RWPE1 (cell line): Measurements from ENCODE around the gene DNM3.

ENCODE experiments used
- CTCF ChIA-PET: fragments of 350-600 bp; sonication (Branson Sonifier 250); formaldehyde crosslinking; extraction: SDS; loops from one replicate; lab custom pipeline; 2021; lab: Yijun Ruan, JAX
- POLR2A ChIA-PET: fragments of 400-600 bp; formaldehyde crosslinking; extraction: SDS; loops from one replicate; lab custom pipeline; 2020; ENCODE audit warnings: antibody characterized with exemption; ENCODE audit not compliant: low non-redundant PET; lab: Yijun Ruan, JAX
- DNase-seq: peaks from one replicate; pipeline ENCODE4 v3.0.0; 2012; ENCODE audit warnings: low spot score
- H3K27ac ChIP-seq: fragments of 450-650 bp; 2 replicates; pipeline ENCODE4 v1.5.1; 2017
- CTCF ChIP-seq: fragments of 450-650 bp; conservative IDR thresholded peaks from 2 replicates; pipeline ENCODE4 v1.5.1; 2017; ENCODE audit warnings: low read depth, mild to moderate bottlenecking

DNM3 gene

DNA sequence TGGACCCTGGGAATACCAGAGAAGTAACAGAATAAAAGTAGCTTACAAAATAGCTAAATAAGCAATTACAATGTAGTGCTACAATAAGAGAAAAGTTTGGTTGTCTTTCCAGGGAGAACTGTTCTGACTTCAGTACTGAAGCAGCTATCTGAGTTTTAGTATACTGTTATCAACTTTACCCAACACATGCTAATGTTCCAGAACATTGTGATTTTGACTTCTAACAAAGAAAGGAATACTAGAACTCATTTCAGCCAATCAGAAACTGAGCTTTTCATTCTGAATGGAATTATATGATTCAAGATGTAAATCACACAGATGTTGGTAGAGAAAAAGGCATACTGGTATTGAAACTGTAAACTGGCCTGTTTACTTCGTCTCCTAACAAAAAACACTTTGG is 579.1 kb downstream of the DNM3 start, which contains the start of gene C1orf105:
TSS of gene C1orf105 (plus strand) at position 301 of the 400 bp plus-strand sequence. CDS start 201 bp downstream, outside the sequence.
- no peak for TF ChIP-seq CTCF
- DNase-seq: no peak
- ChIA-PET POLR2A (no interaction called here), CTCF (interaction anchor here (0.6 to 0.8 kb wide), 6 partner anchors 9 to 645 kb away, joined by 3 to 4 read pairs (median 4); no protein-coding TSS in a partner anchor)
- no peak within 1 kb of the TSS for H3K27ac ChIP-seq

GRCh38 chr1:172421974-172422604 is 580.8 kb downstream of the DNM3 start:
- CTCF ChIA-PET: interaction anchor here (0.6 kb wide), 1 partner anchor 298 kb away, joined by 3 read pairs; no protein-coding TSS in a partner anchor
- POLR2A ChIA-PET: no interaction called here
- H3K27ac ChIP-seq: no peak overlapping the region
- DNase-seq: no peak
- TF ChIP-seq CTCF: no peak

DNA sequence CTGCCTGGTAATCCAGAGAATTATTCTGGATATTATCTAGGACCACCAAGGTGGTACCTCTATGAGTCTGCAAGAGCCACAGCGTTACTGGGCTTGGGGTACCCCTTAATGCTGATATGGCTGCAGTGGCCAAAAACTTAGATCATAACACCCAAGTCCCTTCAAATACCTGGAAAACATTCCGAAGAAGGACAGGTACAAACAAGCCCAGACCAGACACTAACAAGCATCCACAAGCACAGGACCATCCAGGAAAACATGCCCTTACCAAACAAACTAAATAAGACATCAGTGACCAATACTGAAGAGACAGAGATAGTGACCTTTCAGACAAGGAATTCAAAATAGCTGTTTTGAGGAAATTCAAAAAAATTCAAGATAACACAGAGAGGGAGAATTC is 582.0 kb downstream of the DNM3 start:
- POLR2A ChIA-PET: no interaction called here
- H3K27ac ChIP-seq: no peak overlapping the region
- no peak for DNase-seq
- TF ChIP-seq CTCF: no peak
- CTCF ChIA-PET: interaction anchor here (0.5 kb wide), 1 partner anchor 284 kb away, joined by 3 read pairs; no protein-coding TSS in a partner anchor

- ChIA-PET POLR2A (no interaction called here), CTCF (no interaction called here)
- no peak for TF ChIP-seq CTCF
- DNase-seq: no peak
- H3K27ac ChIP-seq: no peak overlapping the region
These were observed 584.0 kb downstream of the DNM3 start for GRCh38 chr1:172425339-172425738.

DNA sequence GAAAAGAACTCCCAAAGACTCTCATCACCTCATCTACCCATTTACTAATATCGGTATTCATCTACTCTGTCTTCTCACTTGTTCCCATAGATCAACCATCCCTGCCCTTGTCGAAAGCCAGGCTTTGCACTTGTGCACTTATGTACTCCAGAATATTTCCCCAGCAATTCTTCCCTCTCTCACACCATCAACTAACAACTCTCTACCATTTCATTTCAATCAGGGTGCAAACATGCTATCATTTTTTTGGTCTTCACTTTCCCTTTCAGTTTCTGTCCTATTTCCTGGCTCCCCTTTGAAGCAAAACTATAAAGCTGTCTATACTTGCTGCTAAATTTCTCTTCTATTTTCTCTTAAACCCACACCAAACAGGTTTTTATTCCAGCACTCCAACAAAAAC is 585.9 kb downstream of the DNM3 start:
- no peak for DNase-seq
- no peak overlapping the region for H3K27ac ChIP-seq
- POLR2A ChIA-PET: no interaction called here
- TF ChIP-seq CTCF: no peak
- CTCF ChIA-PET: no interaction called here

GRCh38 chr1:172429331-172430127 is 588.2 kb downstream of the DNM3 start:
- peak; percentile 82 for TF ChIP-seq CTCF
- ChIA-PET CTCF (interaction anchor here (0.6 to 1.4 kb wide), 7 partner anchors 9 to 526 kb away, joined by 3 to 5 read pairs (median 3); partner anchors contain the start of gene C1orf105), POLR2A (no interaction called here)
- DNase-seq: peak; percentile 63
- no peak overlapping the region for H3K27ac ChIP-seq
